Fibroblast of lung (primary cell): ENCODE results near the gene ELOVL5. TPM values are rescaled to one million over a fixed set of nuclear protein-coding genes. Genes with fewer than 3 reads are reported as not detected.

Experiments used
- DNase-seq, 2 donors: peaks; one replicate each; pipeline versions ENCODE4 v3.0.0 to v3.0.0-alpha.2; 2010; ENCODE audit warnings: low read depth in 2 of 2
- H2AFZ ChIP-seq: 2 replicates; pipeline ENCODE4 v1.5.1; 2012; ENCODE audit warnings: low read length, control low read depth, inconsistent platforms
- H3K27ac ChIP-seq: 2 replicates; pipeline ENCODE4 v1.5.1; 2011; ENCODE audit warnings: low read length, control low read depth; ENCODE audit not compliant: insufficient read depth
- H3K27me3 ChIP-seq: 2 replicates; pipeline ENCODE4 v1.5.1; 2011; ENCODE audit warnings: mild to moderate bottlenecking, low read length; ENCODE audit not compliant: control insufficient read depth, insufficient read depth
- H3K36me3 ChIP-seq: 2 replicates; pipeline ENCODE4 v1.5.1; 2011; ENCODE audit warnings: low read length; ENCODE audit not compliant: control insufficient read depth, insufficient read depth
- H3K4me1 ChIP-seq: 2 replicates; pipeline ENCODE4 v1.5.1; 2011; ENCODE audit warnings: low read length; ENCODE audit not compliant: control insufficient read depth, insufficient read depth; ENCODE audit errors: extremely low read depth
- H3K4me2 ChIP-seq: 2 replicates; pipeline ENCODE4 v1.5.1; 2011; ENCODE audit warnings: low read length, control low read depth; ENCODE audit not compliant: insufficient read depth; ENCODE audit errors: extremely low read depth
- H3K4me3 ChIP-seq, 4 experiments: fragments of 200-600 bp in 1 of 4; sonication (generic) in 1 of 4; replicated peaks in 1 of 4; 2 replicates each; pipeline ENCODE4 v1.5.1; 2011 to 2016; ENCODE audit warnings: low read length in 4 of 4, low read depth in 3 of 4, mild to moderate bottlenecking in 3 of 4, control low read depth in 2 of 4, inconsistent platforms in 1 of 4, mixed read lengths in 1 of 4; ENCODE audit not compliant: insufficient read depth in 1 of 4; ENCODE audit errors: control extremely low read depth in 1 of 4
- H3K79me2 ChIP-seq: 2 replicates; pipeline ENCODE4 v1.5.1; 2012; ENCODE audit warnings: mild to moderate bottlenecking, low read length, inconsistent platforms; ENCODE audit not compliant: control insufficient read depth, insufficient read depth
- H3K9ac ChIP-seq: 2 replicates; pipeline ENCODE4 v1.5.1; 2011; ENCODE audit warnings: mild to moderate bottlenecking, low read length, control low read depth; ENCODE audit not compliant: insufficient read depth
- H3K9me3 ChIP-seq: 2 replicates; pipeline ENCODE4 v1.5.1; 2012; ENCODE audit warnings: low read depth, low read length; ENCODE audit not compliant: control insufficient read depth, insufficient read depth
- H4K20me1 ChIP-seq: 2 replicates; pipeline ENCODE4 v1.5.1; 2011; ENCODE audit warnings: low read length; ENCODE audit not compliant: control insufficient read depth, insufficient read depth; ENCODE audit errors: extremely low read depth
- EZH2 ChIP-seq: IDR thresholded peaks from 2 replicates; pipeline ENCODE4 v1.5.1; 2012; ENCODE audit warnings: low read length, control low read depth, mild to moderate bottlenecking; ENCODE audit errors: missing control alignments
- polyA plus RNA-seq, 2 donors: library from polyadenylated mRNA; depleted of rRNA in 1 of 2; stranded (reverse) in 1 of 2; unstranded in 1 of 2; fragments of >200 nt; gene quantifications; 2 replicates each; pipeline ENCODE4 v1.2.1, GENCODE V29; 2011 to 2012; ENCODE audit warnings: missing spikeins in 1 of 2
- total RNA-seq: library from RNA; depleted of rRNA; stranded (reverse); fragments of >200 nt; gene quantifications from 2 replicates; pipeline ENCODE4 v1.2.1, GENCODE V29; 2014
- TF ChIP-seq, protein P1 (sequence below), 2 donors: IDR thresholded peaks in 1 of 2; conservative IDR thresholded peaks in 1 of 2; 1 replicate in 1 of 2; 2 replicates in 1 of 2; pipeline ENCODE4 v1.5.1; 2011 to 2012; ENCODE audit warnings: low read length in 2 of 2, control low read depth in 1 of 2, inconsistent platforms in 1 of 2, low read depth in 1 of 2, mild to moderate bottlenecking in 1 of 2

The ELOVL5 gene
- total and polyA plus RNA-seq, 2 donors (not counting 1 experiment from before 2014, with no cell fraction given), result 67.7 to 96.7 TPM

DNA sequence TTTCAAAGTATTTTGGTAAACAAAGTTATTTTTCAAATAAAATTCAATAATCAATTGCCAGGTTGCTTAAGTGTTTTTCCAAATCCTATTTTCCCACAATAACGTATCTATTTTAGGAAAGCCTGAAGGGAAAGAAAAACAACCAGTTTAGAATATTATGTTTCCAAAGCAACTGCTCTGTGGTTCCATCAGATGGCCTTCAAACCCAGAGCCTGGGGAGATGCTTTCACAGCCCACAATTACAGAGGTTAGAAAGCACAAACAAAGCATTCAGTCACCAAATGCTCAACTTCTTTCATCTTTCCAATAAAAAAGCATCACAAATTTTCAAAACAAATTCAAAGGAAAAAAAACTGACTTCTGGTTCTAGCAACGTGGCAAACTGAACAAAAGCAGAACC, 66.0 kb downstream of the ELOVL5 start:
- Histone ChIP-seq H3K4me1 (no peaks in the 10 kb centered on the region), H4K20me1 (no peaks in the 10 kb centered on the region), H3K27ac (no peak overlapping the region), H3K4me3 (no peak overlapping the region), H3K9me3 (no peaks in the 10 kb centered on the region), H3K79me2 (no peaks in the 10 kb centered on the region), H3K9ac (no peak overlapping the region), H2AFZ (no peak overlapping the region), H3K4me2 (no peak overlapping the region), H3K27me3 (no peaks in the 10 kb centered on the region), H3K36me3 (peaks cover 2% of the 10 kb centered on the region)
- TF ChIP-seq, protein P1, sequence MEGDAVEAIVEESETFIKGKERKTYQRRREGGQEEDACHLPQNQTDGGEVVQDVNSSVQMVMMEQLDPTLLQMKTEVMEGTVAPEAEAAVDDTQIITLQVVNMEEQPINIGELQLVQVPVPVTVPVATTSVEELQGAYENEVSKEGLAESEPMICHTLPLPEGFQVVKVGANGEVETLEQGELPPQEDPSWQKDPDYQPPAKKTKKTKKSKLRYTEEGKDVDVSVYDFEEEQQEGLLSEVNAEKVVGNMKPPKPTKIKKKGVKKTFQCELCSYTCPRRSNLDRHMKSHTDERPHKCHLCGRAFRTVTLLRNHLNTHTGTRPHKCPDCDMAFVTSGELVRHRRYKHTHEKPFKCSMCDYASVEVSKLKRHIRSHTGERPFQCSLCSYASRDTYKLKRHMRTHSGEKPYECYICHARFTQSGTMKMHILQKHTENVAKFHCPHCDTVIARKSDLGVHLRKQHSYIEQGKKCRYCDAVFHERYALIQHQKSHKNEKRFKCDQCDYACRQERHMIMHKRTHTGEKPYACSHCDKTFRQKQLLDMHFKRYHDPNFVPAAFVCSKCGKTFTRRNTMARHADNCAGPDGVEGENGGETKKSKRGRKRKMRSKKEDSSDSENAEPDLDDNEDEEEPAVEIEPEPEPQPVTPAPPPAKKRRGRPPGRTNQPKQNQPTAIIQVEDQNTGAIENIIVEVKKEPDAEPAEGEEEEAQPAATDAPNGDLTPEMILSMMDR (conservative IDR thresholded peaks at IDR 0.05 in 1 of 2, IDR thresholded peaks at IDR 0.05 in 1 of 2; ENCODE audit: low read depth in 1 of 2, low read length in 2 of 2), result no peak
- no peak for TF ChIP-seq EZH2
- DNase-seq, result no peak

DNA sequence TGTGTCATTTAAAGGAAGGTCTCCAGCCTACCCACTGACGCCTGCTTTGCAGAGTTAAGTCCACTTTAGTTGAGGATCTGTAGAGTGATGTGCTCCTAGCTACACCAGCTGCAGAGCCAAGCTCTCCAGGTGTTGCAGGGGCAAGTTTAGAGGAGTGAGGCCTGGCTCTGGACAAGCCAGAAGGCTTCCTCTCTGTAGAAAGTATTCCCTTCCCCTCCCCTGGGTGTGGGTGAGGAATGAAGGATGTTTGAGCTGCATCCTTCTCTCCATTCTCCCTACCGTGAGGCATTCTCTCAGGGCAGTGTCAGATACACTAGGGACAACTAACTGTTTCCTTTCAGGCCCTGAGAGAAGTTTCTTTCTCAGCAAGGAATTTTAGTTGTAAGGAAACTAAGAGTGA, 66.5 kb downstream of the ELOVL5 start:
- Histone ChIP-seq H3K36me3 (no peaks in the 10 kb centered on the region), H3K9me3 (no peaks in the 10 kb centered on the region), H3K4me1 (no peaks in the 10 kb centered on the region), H3K4me3 (no peak overlapping the region), H3K79me2 (no peaks in the 10 kb centered on the region), H3K27ac (no peak overlapping the region), H3K27me3 (no peaks in the 10 kb centered on the region), H4K20me1 (no peaks in the 10 kb centered on the region), H3K4me2 (no peak overlapping the region), H2AFZ (no peak overlapping the region), H3K9ac (no peak overlapping the region)
- TF ChIP-seq EZH2, result no peak
- TF ChIP-seq, protein P1 (conservative IDR thresholded peaks at IDR 0.05 in 1 of 2, IDR thresholded peaks at IDR 0.05 in 1 of 2; ENCODE audit: low read depth in 1 of 2, low read length in 2 of 2), result no peak
- DNase-seq, result no peak

DNA sequence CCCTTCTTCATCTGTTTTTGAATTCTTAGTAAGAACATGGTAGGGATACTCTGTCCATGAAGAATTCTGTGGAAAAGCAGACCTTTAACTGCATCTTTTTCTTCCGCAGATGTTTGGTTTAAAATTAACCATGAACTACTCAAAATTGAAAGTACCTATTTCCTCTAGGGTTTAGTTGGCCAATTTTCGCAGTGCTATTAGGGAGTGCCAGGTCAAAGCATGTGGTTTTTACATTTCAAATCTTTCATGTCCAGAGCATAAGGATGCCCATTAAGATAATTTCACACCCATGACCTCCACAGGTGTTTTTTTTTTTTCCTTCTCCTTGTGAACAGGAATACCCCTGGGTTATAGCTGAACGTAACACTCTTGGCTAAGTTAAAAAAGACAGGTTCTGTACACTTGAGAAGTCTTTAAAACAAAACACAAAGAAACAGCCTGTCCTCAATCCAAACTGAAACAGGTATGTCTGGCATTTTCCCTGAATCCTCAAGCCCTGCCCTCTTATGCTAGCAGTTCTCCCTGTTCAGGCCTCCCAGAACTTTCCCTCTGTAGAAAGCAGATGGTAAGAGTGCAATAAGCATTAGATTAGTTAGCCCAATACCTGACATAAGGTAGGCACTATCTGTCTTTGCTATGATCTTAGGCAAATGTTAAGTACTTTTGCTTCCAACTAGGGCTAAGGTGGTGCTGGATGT, 67.1 kb downstream of the ELOVL5 start:
- H3K27me3 ChIP-seq, result no peaks in the 10 kb centered on the region
- H3K79me2 ChIP-seq, result no peaks in the 10 kb centered on the region
- H3K36me3 ChIP-seq, result no peaks in the 10 kb centered on the region
- H3K4me2 ChIP-seq, result no peak overlapping the region
- no peaks in the 10 kb centered on the region for H3K9me3 ChIP-seq
- H3K27ac ChIP-seq, result no peak overlapping the region
- DNase-seq, result no peak
- H4K20me1 ChIP-seq, result no peaks in the 10 kb centered on the region
- H2AFZ ChIP-seq, result no peak overlapping the region
- no peak overlapping the region for H3K4me3 ChIP-seq
- TF ChIP-seq, protein P1 (conservative IDR thresholded peaks at IDR 0.05 in 1 of 2, IDR thresholded peaks at IDR 0.05 in 1 of 2; ENCODE audit: low read depth in 1 of 2, low read length in 2 of 2), result no peak
- TF ChIP-seq EZH2, result no peak
- no peaks in the 10 kb centered on the region for H3K4me1 ChIP-seq
- H3K9ac ChIP-seq, result no peak overlapping the region
